NCI-H2107 treated with DMSO at 0.1 percent for 48 hours (cell line): ENCODE data around the gene DOCK10.

Experiments
- DNase-seq: peaks from one replicate; lab custom pipeline; 2025; ENCODE audit not compliant: unreplicated experiment; lab: John Stamatoyannopoulos, UW

DOCK10 gene

DNA sequence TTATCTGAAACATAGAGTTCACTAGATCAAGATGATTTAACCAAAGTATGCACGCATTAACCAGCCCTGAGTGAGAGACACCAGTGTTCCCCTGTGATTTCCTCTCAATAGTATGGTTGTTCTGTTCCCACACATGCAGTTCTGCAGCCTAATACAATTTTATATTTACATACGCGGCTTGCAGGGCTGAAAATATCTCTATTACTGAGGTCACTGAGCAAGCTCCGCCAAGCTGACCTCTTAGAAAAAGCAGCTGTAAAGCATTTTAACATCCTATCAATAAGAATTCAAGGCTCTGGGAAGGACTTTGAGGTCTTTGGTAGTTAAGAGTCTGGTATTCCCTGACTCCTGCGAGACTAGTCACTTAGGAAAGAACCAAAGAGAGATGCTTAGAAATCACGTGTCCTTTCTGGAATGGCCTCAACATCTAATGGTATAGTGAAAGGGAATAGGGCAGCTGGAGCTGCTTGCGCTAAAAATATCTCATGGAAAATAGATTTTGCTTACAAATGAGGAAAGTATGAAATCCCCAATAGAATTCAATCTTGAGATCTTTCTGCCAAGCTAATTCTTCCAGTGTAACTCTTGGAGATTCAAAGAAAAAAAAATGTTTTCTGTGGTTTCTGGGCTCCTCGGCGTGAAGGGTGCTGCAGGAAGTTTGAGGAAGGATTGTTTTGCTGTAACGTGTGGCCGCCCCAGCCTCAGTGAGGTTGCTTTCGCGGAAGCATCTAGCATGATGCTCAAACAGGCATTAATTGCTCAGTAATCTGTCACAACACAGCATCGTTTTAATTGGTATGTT is 59.2 kb downstream of the DOCK10 start:
- DNase-seq: no peak

DNA sequence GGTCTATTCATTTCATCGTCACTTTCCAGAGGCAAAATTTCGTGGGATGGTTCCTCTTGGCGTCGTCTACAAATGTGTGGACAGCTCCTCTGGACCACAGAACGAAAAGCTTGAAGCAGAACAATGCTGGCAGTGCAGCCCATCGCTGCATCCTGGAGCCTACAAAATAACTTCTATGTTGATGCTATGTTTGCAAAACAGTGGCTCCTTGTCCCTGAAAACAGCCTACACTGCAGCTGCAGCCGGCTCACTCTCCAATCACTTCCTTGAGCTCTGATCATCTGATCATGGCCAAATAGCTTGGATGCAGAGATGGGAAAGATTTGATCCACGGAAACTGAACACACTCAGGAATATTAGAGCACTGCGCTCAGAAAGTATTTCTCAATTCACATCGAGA is 60.0 kb downstream of the DOCK10 start:
- DNase-seq: no peak

DNA sequence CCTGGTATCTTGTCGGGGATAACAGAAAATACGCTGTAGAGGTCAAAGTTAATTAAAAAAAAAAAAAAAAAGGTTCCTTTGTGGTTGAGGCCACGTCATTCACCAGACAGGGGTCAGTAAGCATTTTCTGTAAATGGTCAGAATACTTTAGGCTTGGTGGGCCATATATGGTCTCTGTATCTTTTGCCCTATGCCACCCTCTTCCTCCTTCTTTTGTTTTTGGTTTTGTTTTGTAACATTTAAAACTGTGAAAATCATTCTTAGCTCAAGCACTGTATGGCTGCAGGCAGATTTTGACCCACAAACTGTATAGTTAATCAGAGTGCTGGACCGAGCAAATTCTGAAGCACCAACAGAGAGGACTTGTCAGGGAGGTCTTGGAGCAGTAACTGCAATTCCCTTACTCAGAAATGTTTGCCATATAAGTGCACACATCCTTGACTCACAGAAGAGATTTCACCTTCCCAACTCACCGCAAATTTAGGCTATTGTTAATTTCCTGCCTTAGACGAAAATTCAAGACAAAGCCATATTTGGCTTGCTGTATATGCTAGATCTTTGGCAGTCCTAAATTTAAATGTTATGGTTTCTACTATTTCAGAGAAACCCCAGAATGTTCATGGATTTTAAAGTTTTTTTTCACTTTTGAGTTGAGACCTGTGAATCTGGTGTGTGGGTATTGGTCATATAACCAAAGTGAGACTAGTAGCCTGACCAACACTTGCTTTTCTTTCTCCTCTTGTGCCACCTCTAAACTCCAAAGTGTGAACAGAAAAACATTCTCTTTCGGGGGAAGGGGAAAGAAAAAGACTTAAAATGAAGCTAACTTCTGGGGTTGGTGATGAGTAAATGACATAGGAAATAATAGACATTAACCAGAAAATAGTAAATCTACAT is 65.4 kb downstream of the DOCK10 start:
- DNase-seq: no peak

DNA sequence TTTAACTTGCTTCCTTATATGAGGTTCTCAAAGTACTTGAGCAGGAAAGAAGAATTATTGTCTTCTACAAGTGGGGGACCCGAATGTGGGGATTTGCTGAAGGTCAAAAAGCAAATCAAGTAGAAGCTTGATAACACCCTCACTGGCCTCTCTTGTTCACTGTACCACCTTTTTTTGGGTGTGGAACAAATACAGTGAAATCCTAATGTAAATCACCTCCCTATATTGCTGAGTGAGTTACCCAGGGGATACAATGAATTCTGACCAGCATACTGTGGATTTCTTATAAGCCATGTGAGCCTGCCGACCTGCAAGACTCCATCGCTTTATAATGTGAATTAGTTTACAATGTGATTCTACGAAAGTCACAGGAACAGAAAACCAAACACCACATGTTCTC is 66.5 kb downstream of the DOCK10 start:
- DNase-seq: no peak

DNA sequence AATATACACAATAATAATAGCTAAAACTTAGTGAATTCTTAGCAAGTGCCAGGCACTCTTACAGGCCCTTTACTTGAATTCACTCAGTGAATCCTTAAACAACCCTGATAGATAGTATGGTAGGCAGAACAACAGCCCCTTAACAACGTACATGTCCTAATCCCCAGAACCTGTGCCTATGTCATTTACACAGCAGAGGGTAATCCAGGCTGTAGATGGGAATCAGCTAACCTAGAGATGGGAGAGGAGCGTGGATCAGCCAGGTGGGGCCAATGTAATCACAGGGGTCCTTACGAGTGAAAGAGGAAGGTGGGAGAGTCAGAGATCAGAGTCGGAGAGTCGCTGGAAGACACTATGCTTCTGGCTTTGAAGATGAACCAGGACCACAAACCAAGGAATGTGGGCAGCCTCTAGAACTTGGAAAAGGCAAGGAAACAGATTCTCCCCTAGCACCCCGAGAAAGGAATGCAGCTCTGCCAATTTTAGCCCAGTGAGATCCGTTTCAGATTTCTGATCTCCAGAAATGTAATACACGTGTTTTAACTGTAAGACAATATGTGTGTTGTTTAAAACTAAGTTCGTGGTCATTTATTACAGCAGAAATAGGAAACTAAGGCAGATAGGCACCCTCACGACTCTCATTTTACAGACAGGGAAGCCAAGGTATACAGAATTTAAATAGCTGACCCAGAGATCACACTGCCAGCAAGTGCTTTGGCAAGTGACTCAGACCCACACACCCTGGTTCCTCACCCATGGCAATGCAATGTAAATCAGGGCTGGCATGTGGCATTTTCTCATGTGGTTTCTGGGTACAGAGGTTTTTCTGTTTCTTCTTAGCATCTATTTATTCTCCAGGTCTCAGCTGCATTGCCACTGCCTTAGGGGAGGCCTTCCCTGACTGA is 68.9 kb downstream of the DOCK10 start:
- no peak for DNase-seq

DNA sequence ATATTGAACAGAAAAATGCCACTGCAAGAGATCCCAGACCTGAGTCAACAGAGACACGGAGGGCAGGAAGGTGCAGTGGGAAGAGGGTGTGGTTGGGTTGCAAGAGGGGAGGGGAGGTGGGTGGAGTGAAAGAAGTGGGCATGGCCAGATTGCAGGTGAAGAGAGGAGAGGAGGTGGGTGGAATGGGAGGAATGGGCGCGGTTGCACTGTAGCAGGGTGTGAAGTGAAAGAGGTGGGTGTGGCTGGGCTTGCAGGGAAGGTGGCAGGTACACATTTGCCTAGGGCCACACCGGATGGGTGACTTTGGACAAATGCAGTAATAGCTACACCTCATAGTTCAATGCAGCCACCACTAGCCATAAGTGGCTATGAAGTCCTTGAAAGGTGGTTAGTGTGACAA is 71.1 kb downstream of the DOCK10 start:
- no peak for DNase-seq

DNA sequence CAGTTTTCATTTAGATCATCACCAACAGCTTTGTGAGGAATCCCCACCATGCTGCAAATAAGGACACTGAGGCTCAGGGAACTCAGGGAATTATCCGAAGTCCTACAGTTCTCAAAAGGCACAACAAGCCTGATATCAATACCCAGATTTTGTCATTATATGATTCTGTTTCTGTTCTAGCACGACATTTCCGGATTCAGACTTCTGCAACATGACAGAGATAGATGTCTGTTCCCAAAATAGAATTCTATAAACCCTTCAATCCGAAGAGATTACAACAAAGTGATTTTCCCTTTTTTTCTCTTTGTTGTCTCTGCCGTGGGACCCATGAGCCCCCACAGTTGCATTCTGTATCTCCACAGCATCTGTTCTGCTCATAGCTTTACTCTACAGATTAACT is 72.0 kb downstream of the DOCK10 start:
- DNase-seq: no peak

DNA sequence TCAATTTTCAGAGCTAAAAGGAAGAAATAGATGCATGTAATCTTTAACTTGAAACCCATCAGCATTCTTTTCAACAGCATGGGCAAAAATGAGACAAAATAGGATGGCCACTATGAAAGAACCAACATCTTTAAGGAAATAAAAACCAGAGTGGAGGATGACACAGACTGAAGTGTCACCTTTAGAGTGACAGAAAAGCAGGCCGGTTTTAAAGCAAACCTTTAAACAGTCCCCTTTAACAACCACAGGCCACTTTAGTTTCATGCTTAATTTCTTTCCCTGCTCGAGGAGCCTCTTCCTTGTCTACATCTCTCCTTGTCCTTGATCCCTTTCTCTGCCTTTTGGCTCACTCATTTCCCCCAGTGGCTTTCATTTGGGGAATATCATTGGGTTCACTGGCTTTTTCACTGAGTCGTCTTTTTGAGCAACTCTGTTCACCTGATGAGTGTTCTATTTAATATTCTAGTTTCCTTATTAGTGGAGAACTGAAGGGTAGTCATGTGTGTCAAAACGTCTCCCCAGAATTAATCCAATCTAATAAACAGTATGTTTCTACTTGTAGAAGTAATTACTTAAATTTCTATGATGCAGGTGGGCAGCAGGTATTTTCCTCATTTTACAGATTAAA is 72.5 kb downstream of the DOCK10 start:
- no peak for DNase-seq

DNA sequence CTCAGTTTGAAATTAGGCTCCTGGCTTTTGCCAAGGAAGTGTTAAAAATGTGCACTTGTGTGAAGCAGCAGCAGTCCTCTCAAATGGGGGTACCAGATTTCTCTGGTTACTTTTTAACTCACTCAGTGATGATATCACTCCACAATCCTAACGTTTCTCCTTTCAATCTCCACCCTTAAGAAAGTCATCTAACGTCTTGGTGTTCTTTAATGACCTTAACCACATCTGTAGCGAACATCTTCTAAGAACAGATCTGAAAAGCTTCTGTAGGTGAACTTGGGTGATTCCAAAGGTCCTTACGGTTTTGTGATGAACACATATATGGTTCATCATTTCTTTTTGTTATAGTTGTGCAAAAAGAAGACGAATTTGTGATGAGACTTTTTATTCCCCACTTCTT is 73.2 kb downstream of the DOCK10 start:
- no peak for DNase-seq

DNA sequence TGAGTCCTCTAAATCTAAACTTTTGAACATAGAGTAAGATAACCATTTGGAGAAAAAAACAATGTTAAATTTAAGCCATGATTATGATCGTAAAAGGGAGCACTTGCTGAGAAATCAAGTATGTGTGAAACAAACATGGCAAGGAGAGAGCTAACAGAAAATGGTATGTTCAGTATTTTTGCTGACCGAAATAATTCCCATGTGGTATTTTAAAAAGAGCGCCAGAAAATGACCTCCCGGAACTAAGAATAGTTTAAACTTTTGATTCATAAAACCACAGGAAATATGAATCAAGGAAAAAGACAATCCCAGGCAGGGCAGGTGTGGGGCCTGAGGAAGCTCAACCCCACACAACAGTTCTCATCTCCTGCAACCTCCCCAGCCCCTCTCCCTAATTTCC is 74.2 kb downstream of the DOCK10 start:
- DNase-seq: no peak

DNA sequence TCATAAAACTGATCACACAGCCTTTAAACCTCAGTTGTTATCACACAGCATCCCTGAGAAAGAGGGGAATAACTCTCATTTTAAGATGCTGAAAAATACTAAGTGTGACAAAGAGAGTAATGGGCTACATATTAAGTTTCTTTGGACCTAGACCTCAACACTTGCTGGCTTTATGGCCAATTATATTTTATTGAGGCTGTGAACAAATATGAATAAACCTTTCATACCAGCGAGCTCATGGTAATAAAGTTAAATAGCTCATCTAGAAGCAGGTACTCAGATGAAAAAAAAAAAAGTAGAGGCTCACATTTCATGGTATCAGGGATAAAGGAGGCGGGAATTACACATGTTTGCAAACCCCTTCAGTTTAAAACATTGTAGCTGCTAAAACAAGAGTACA is 75.7 kb downstream of the DOCK10 start:
- no peak for DNase-seq

DNA sequence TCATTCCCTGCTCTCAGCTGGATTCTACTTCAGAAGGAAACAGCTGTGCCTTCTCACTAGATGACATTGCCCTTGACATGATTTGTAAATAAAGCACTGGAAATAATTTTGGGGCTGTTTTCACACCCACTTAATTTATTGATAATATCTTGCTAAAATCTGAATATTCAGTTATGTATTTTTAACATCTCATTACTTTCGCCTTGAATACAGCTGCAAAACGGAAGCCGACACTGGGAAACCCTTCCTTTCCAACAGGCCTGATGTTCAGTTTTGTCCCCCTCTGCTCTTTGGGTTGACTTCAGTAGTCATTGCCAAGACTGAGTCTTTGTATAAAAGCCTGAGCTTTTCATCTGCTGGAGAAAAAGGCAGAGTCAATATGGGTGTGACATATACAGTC is 82.7 kb downstream of the DOCK10 start:
- no peak for DNase-seq

DNA sequence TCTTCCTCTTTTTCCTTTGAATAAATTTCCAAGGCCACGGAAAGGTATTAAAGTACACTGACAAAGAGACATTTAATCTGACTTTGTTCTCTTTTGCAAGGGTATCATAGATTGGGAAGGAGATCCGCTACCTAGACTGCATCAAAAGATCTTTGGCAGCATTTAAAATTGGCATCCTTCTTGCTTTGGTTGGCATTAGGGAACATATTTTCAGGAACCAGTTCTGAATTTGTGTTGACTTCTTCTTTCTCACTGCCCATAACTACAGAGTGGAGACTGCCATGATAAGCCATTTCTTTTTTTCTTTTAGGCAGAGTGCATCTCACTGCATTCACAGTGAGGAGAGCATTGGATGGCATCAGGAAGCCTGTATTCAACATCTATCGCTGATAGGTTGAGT is 83.4 kb downstream of the DOCK10 start:
- DNase-seq: no peak

DNA sequence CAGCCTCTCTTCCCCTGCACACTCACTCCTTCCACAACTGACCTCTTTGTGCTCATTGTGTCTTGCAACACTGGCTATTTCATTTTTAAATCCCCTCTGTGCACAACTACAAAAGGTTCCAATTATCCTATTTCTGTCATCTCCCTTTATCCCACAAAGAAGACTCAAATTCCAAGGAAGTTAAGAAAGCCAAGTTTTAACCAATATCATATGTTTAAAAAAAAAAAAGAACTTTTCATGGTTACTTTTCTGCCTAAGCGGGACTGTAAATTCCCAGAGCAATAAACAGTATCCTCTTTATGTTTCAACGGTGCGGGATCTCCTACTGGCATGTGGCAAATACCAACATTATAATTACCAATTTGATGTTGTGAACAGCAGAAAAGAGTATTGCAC is 83.8 kb downstream of the DOCK10 start:
- DNase-seq: no peak

DNA sequence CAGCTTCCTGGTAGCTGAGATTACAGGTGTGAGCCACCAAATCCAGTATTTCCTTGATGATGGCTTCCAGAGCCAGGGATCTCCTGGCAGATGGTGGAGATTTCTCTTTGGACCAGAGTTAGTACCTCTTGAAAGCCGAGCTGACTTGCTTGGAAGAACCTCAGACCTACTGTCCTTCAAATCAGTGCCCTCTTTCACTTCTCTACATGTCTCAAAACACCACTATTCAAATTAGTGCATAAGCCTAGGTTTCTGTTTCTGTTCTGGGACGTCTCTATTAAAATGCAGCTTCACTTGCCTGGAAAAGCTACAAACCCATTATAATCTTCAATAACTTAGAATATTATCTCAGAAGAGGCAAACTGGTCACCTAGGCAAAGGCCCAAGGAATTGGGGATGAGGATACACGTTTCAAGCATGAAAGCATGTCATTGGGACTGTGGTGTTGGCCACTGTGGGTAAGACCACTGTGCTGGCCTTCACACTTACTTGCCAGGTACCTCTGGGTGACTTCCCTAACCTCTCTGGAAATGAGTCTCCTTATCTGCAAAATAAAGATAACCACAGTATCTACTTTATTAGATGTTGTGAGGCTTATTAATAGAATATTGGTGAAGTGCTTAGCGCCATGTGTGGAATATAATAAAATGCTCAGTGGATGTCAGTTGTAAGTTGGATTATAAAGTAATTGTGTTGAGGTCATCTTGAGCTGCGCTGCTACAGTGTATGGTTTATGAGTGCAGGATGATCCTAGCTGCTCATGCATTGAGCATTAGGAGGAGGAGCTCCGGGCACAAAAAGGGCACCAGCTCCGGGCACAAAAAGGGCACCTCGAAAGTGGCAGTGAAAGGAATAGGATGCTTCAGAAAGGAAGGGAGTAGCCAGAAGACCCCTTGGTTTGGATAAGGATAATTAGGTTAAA is 84.5 kb downstream of the DOCK10 start:
- DNase-seq: no peak

DNA sequence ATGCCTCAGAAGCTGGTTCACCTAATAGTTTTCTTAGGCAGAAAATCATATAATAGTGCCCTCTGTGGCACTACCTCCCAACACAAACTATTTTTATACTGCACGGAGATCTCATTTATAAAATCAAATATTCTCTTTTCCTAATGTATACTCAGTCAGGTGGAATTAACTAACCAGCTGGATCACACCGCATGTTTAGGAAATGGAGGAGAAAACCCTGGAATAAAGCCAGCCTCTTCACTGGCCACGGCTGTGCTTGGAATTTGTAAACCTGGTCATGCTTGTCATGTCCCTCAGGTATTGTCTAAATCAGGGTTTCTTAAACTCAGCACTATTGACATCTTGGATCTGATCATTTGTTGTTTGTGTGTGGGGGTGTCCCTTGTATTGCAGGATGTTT is 85.6 kb downstream of the DOCK10 start:
- DNase-seq: no peak

DNA sequence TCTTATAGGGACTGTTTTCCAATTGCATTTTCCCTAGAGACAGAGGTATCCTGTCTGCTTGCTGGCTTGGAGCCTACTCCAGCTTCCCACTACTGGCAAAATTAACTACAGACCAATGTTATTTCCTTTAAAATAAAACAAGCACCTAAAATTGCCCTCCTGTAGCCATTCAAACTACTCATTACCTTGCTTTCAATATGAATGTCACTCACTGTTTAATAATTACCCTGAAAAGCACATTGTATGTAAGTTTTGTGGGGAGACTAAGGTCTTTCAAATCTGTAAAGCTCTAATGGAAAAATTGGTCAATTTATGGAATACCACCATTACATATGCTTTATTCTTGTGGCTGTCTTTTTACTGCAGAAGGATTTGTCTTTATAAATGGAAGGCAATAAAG is 87.3 kb downstream of the DOCK10 start:
- DNase-seq: no peak

DNA sequence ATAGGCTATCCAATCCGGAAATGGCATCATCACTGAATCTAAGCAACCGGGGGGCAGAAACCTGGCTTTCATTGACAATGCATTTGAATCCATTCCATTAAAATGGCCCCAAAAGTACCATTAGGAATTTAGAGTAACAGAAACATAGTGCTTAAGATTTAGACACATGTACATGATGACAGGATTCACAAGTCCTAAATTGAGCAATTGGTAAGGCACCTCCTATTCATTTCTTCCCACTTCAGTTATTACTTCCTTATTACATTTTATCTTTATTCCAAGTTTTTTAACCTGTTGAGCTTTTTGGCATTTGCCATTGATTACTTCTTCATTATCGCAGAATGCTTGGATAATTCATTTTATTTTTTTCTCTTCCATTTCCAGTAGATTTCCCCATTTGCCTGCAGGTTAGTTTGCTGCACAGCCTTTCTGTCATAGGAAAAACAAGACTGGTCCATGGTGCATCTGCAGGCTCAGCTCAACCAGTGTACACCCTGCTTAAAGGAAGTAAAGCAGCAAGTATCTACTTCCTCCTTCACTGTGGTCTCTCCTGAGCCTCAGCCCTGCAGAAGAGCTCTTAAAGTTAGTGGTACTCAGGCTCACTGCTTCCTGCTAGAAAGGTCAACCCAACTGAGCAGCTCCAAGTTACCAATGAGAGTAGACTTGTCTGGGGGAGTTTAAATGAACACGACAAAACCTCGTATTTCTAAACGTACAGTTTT is 89.2 kb downstream of the DOCK10 start:
- no peak for DNase-seq
